ENCODE results near the gene ZBTB20.
"Not testable (repeated sequence)": the region's sequence is repeated elsewhere in the genome, so short reads cannot be mapped to it uniquely, and the experiment has no call there.

The ZBTB20 gene

GRCh38 chr3:115147329-115148141 lies 447 bp upstream of the ZBTB20 start:
- peak; percentile 100 for DNase-seq (ENCODE audit: low read depth)

GRCh38 chr3:115146032-115146417 lies 1.1 kb downstream of the ZBTB20 start:
- DNase-seq (ENCODE audit: low read depth): peak; percentile 86

GRCh38 chr3:115141033-115141757 lies 5.9 kb downstream of the ZBTB20 start:
- no peak for DNase-seq (ENCODE audit: low read depth)

- no peak for DNase-seq (ENCODE audit: low read depth)
Observed at GRCh38 chr3:115139072-115139471, 8.0 kb downstream of the ZBTB20 start.

- DNase-seq (ENCODE audit: low read depth): no peak
Observed at GRCh38 chr3:115134648-115135347, 12.3 kb downstream of the ZBTB20 start.

- DNase-seq (ENCODE audit: low read depth): no peak
Observed at GRCh38 chr3:115127208-115127607, 19.9 kb downstream of the ZBTB20 start.

- no peak for DNase-seq (ENCODE audit: low read depth)
Observed at GRCh38 chr3:115120597-115120996, 26.5 kb downstream of the ZBTB20 start.

- DNase-seq (ENCODE audit: low read depth): no peak
Observed at GRCh38 chr3:115113367-115113766, 33.7 kb downstream of the ZBTB20 start.

- DNase-seq (ENCODE audit: low read depth): no peak
Observed at GRCh38 chr3:115111632-115112031, 35.5 kb downstream of the ZBTB20 start.

GRCh38 chr3:115110830-115111229 lies 36.3 kb downstream of the ZBTB20 start:
- DNase-seq (ENCODE audit: low read depth): no peak

GRCh38 chr3:115110066-115110465 lies 37.0 kb downstream of the ZBTB20 start:
- not testable (repeated sequence) for DNase-seq (ENCODE audit: low read depth)

- DNase-seq (ENCODE audit: low read depth): peak; percentile 25
Observed at GRCh38 chr3:115108614-115109013, 38.5 kb downstream of the ZBTB20 start.

- no peak for DNase-seq (ENCODE audit: low read depth)
Observed at GRCh38 chr3:115102046-115102445, 45.0 kb downstream of the ZBTB20 start.

GRCh38 chr3:115100806-115101205 lies 46.3 kb downstream of the ZBTB20 start:
- no peak for DNase-seq (ENCODE audit: low read depth)

GRCh38 chr3:115099986-115100571 lies 47.0 kb downstream of the ZBTB20 start:
- DNase-seq (ENCODE audit: low read depth): peak; percentile 63

GRCh38 chr3:115099134-115099985 lies 47.7 kb downstream of the ZBTB20 start:
- no peak for DNase-seq (ENCODE audit: low read depth)

- no peak for DNase-seq (ENCODE audit: low read depth)
Observed at GRCh38 chr3:115098354-115099073, 48.6 kb downstream of the ZBTB20 start.

- DNase-seq (ENCODE audit: low read depth): no peak
Observed at GRCh38 chr3:115095236-115095635, 51.9 kb downstream of the ZBTB20 start.

- peak; percentile 69 for DNase-seq (ENCODE audit: low read depth)
Observed at GRCh38 chr3:115092220-115092791, 54.8 kb downstream of the ZBTB20 start.

- DNase-seq (ENCODE audit: low read depth): no peak
Observed at GRCh38 chr3:115090712-115091111, 56.4 kb downstream of the ZBTB20 start.
